Subcutaneous abdominal adipose tissue (tissue), 5 donors: ENCODE data around the gene NINL.

ENCODE experiments used
- H3K27ac ChIP-seq: one replicate; pipeline ENCODE4 v1.7.0; 2013; ENCODE audit warnings: low read depth, mild to moderate bottlenecking, inconsistent platforms, low read length, moderate library complexity
- H3K27me3 ChIP-seq, 5 donors: one replicate each; pipeline ENCODE4 v1.7.0; 2013; ENCODE audit warnings: low read length in 5 of 5, inconsistent platforms in 1 of 5; ENCODE audit not compliant: control insufficient read depth in 5 of 5, insufficient read depth in 4 of 5
- H3K36me3 ChIP-seq, 5 donors: one replicate each; pipeline ENCODE4 v1.7.0; 2013; ENCODE audit warnings: low read length in 5 of 5; ENCODE audit not compliant: control insufficient read depth in 5 of 5, insufficient read depth in 5 of 5
- H3K4me1 ChIP-seq, 5 donors: one replicate each; pipeline ENCODE4 v1.7.0; 2013; ENCODE audit warnings: low read length in 5 of 5, mild to moderate bottlenecking in 3 of 5, moderate library complexity in 1 of 5; ENCODE audit not compliant: control insufficient read depth in 5 of 5, insufficient read depth in 5 of 5
- H3K4me3 ChIP-seq, 5 donors: one replicate each; pipeline ENCODE4 v1.7.0; 2013; ENCODE audit warnings: low read length in 5 of 5, low read depth in 1 of 5
- H3K9ac ChIP-seq, 5 donors: one replicate each; pipeline ENCODE4 v1.7.0; 2013; ENCODE audit warnings: low read length in 5 of 5, mild to moderate bottlenecking in 4 of 5, moderate library complexity in 3 of 5
- H3K9me3 ChIP-seq, 5 donors: one replicate each; pipeline ENCODE4 v1.7.0; 2013; ENCODE audit warnings: low read length in 5 of 5; ENCODE audit not compliant: control insufficient read depth in 5 of 5
- donor health status: healthy.
- donor health status: healthy.
- donor health status: healthy.
- donor health status: healthy.
- donor health status: healthy.

The NINL gene

GRCh38 chr20:25470045-25470444 is 115.3 kb downstream of the NINL start:
- peaks cover 0 to 7% (median 3%) of the 10 kb centered on the region in 5 donors for H3K4me1 ChIP-seq
- H3K4me3 ChIP-seq: no peak overlapping the region
- H3K27ac ChIP-seq: no peak overlapping the region
- H3K27me3 ChIP-seq: no peaks in the 10 kb centered on the region
- no peaks in the 10 kb centered on the region for H3K9me3 ChIP-seq
- no peak overlapping the region for H3K9ac ChIP-seq
- H3K36me3 ChIP-seq: peaks cover 2 to 28% (median 14%) of the 10 kb centered on the region in 5 donors

GRCh38 chr20:25469558-25469957 is 115.8 kb downstream of the NINL start:
- Histone ChIP-seq H3K4me1 (peaks cover 0 to 12% (median 6%) of the 10 kb centered on the region in 5 donors), H3K9me3 (no peaks in the 10 kb centered on the region), H3K4me3 (no peak overlapping the region), H3K27ac (no peak overlapping the region), H3K27me3 (no peaks in the 10 kb centered on the region), H3K9ac (no peak overlapping the region), H3K36me3 (peaks cover 2 to 28% (median 16%) of the 10 kb centered on the region in 5 donors)

GRCh38 chr20:25468126-25469075 is 116.9 kb downstream of the NINL start:
- H3K4me1 ChIP-seq: peaks cover 0 to 14% (median 9%) of the 10 kb centered on the region in 5 donors
- no peak overlapping the region for H3K9ac ChIP-seq
- no peaks in the 10 kb centered on the region for H3K27me3 ChIP-seq
- no peak overlapping the region for H3K27ac ChIP-seq
- H3K9me3 ChIP-seq: no peaks in the 10 kb centered on the region
- peaks cover 2 to 32% (median 14%) of the 10 kb centered on the region in 5 donors for H3K36me3 ChIP-seq
- H3K4me3 ChIP-seq: no peak overlapping the region

GRCh38 chr20:25467441-25467840 is 117.9 kb downstream of the NINL start:
- Histone ChIP-seq H3K27ac (no peak overlapping the region), H3K4me3 (no peak overlapping the region), H3K36me3 (peaks cover 2 to 34% (median 14%) of the 10 kb centered on the region in 5 donors), H3K9me3 (no peaks in the 10 kb centered on the region), H3K4me1 (peaks cover 0 to 18% (median 9%) of the 10 kb centered on the region in 5 donors), H3K27me3 (no peaks in the 10 kb centered on the region), H3K9ac (no peak overlapping the region)

- Histone ChIP-seq H3K27ac (no peak overlapping the region), H3K4me3 (no peak overlapping the region), H3K9me3 (no peaks in the 10 kb centered on the region), H3K27me3 (no peaks in the 10 kb centered on the region), H3K9ac (no peak overlapping the region), H3K36me3 (peaks cover 2 to 34% (median 14%) of the 10 kb centered on the region in 5 donors), H3K4me1 (peaks cover 0 to 18% (median 11%) of the 10 kb centered on the region in 5 donors)
Observed at GRCh38 chr20:25466846-25467245, 118.5 kb downstream of the NINL start.

GRCh38 chr20:25465243-25466135 is 119.8 kb downstream of the NINL start:
- Histone ChIP-seq H3K36me3 (peaks cover 2 to 37% (median 21%) of the 10 kb centered on the region in 5 donors), H3K9me3 (no peaks in the 10 kb centered on the region), H3K4me3 (no peak overlapping the region), H3K4me1 (peaks cover 0 to 26% (median 12%) of the 10 kb centered on the region in 5 donors), H3K27me3 (no peaks in the 10 kb centered on the region), H3K27ac (no peak overlapping the region), H3K9ac (no peak overlapping the region)

GRCh38 chr20:25464501-25465242 is 120.7 kb downstream of the NINL start:
- H3K36me3 ChIP-seq: peaks cover 2 to 34% (median 21%) of the 10 kb centered on the region in 5 donors
- peaks cover 0 to 34% (median 12%) of the 10 kb centered on the region in 5 donors for H3K4me1 ChIP-seq
- no peak overlapping the region for H3K27ac ChIP-seq

GRCh38 chr20:25461786-25462545 is 123.4 kb downstream of the NINL start:
- peaks cover 1 to 56% (median 19%) of the 10 kb centered on the region in 5 donors for H3K4me1 ChIP-seq
- H3K27me3 ChIP-seq: no peaks in the 10 kb centered on the region
- H3K4me3 ChIP-seq: no peak overlapping the region
- no peak overlapping the region for H3K9ac ChIP-seq
- no peaks in the 10 kb centered on the region for H3K9me3 ChIP-seq
- peaks cover 0 to 19% (median 11%) of the 10 kb centered on the region in 5 donors for H3K36me3 ChIP-seq
- H3K27ac ChIP-seq: peak overlapping the region; percentile 37

More at GRCh38 chr20:25464501-25465242, 120.7 kb downstream of the NINL start:
- no peaks in the 10 kb centered on the region for H3K9me3 ChIP-seq
- no peaks in the 10 kb centered on the region for H3K27me3 ChIP-seq
- no peak overlapping the region for H3K4me3 ChIP-seq
- H3K9ac ChIP-seq: no peak overlapping the region

GRCh38 chr20:25461281-25461650 is 124.1 kb downstream of the NINL start:
- Histone ChIP-seq H3K36me3 (peaks cover 0 to 14% (median 7%) of the 10 kb centered on the region in 5 donors), H3K4me3 (no peak overlapping the region)

More at GRCh38 chr20:25461281-25461650, 124.1 kb downstream of the NINL start:
- peaks cover 1 to 58% (median 19%) of the 10 kb centered on the region in 5 donors for H3K4me1 ChIP-seq
- H3K27ac ChIP-seq: peak overlapping the region; percentile 37
- H3K9ac ChIP-seq: no peak overlapping the region
- H3K27me3 ChIP-seq: no peaks in the 10 kb centered on the region
- H3K9me3 ChIP-seq: no peaks in the 10 kb centered on the region
